Activated naive CD4-positive, alpha-beta T cell treated with anti-CD3 and anti-CD28 coated beads, Interleukin-2, amount 50 U/mL, for 24 hours (primary cell): ENCODE measurements around the gene HLA-DQB2.
"Not testable (repeated sequence)": the region's sequence is repeated elsewhere in the genome, so short reads cannot be mapped to it uniquely, and the experiment has no call there.

ENCODE experiments used
- H3K27ac Mint-ChIP-seq: one replicate; pipeline ENCODE4 v1.8.0; 2021; ENCODE audit warnings: mild to moderate bottlenecking, mixed read lengths
- H3K27me3 Mint-ChIP-seq: one replicate; pipeline ENCODE4 v1.8.0; 2021; ENCODE audit warnings: mixed read lengths
- H3K36me3 Mint-ChIP-seq: one replicate; pipeline ENCODE4 v1.8.0; 2021; ENCODE audit warnings: mixed read lengths
- H3K4me1 Mint-ChIP-seq: one replicate; pipeline ENCODE4 v1.8.0; 2021; ENCODE audit warnings: mixed read lengths
- H3K4me3 Mint-ChIP-seq: one replicate; pipeline ENCODE4 v1.8.0; 2021; ENCODE audit warnings: mild to moderate bottlenecking, mixed read lengths
- H3K9me3 Mint-ChIP-seq: one replicate; pipeline ENCODE4 v1.8.0; 2021; ENCODE audit warnings: mixed read lengths

The HLA-DQB2 gene

DNA sequence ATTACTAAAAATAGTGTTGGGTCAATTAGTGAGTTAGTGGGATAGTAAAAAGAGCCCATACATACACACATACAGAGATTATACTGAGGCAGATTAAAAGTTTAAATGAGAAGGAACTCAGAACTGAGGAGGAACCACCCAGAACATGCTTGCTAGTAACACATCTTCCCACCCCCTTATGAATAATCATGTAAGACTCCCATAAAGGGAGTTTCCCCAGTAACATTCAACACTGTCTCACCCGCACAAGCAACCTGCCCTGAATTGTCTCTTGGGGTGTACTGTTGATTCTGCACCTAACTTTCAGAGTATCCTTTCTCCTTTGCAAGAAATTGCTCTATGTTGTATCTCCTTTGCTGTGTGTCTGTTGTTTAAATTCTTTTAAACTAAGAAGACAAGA lies 11.1 kb upstream of the HLA-DQB2 start:
- no peaks in the 10 kb centered on the region for H3K4me1 Mint-ChIP-seq
- H3K27ac Mint-ChIP-seq, result no peak overlapping the region
- H3K36me3 Mint-ChIP-seq, result no peaks in the 10 kb centered on the region
- no peak overlapping the region for H3K4me3 Mint-ChIP-seq
- H3K27me3 Mint-ChIP-seq, result peaks cover 22% of the 10 kb centered on the region
- no peaks in the 10 kb centered on the region for H3K9me3 Mint-ChIP-seq

- Mint-ChIP-seq H3K36me3 (no peaks in the 10 kb centered on the region), H3K4me1 (no peaks in the 10 kb centered on the region), H3K4me3 (no peak overlapping the region), H3K27me3 (peaks cover 26% of the 10 kb centered on the region), H3K9me3 (no peaks in the 10 kb centered on the region), H3K27ac (no peak overlapping the region)
These were observed 9.3 kb upstream of the HLA-DQB2 start for GRCh38 chr6:32772656-32773055.

- peaks cover 3% of the 10 kb centered on the region for H3K4me1 Mint-ChIP-seq
- H3K4me3 Mint-ChIP-seq, result no peak overlapping the region
- no peaks in the 10 kb centered on the region for H3K36me3 Mint-ChIP-seq
- peaks cover 14% of the 10 kb centered on the region for H3K27me3 Mint-ChIP-seq
- no peak overlapping the region for H3K27ac Mint-ChIP-seq
- H3K9me3 Mint-ChIP-seq, result no peaks in the 10 kb centered on the region
These were observed 716 bp upstream of the HLA-DQB2 start for GRCh38 chr6:32764048-32764447.

DNA sequence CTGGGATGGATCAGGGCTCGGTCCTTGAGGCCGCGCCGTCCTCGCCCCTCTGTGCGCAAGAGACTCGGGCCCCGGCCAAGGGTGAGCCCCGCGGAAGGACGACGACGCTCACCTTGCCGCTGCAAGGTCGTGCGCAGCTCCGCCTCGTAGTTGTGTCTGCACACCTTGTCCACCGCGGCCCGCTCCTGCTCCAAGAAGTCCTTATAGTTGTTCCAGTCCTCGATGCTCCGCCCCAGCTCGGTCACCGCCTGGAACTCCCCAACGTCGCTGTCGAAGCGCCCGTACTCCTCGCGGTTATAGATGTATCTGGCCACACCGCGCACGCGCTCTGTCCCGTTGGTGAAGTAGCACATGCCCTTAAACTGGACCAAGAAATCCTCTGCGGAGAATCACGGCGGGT lies 1.8 kb downstream of the HLA-DQB2 start:
- no peaks in the 10 kb centered on the region for H3K36me3 Mint-ChIP-seq
- peak overlapping the region; percentile 27 for H3K4me3 Mint-ChIP-seq
- H3K27ac Mint-ChIP-seq, result no peak overlapping the region
- peaks cover 3% of the 10 kb centered on the region for H3K4me1 Mint-ChIP-seq
- H3K9me3 Mint-ChIP-seq, result no peaks in the 10 kb centered on the region
- H3K27me3 Mint-ChIP-seq, result peaks cover 10% of the 10 kb centered on the region

- Mint-ChIP-seq H3K9me3 (no peaks in the 10 kb centered on the region), H3K27me3 (peaks cover 10% of the 10 kb centered on the region), H3K36me3 (no peaks in the 10 kb centered on the region), H3K4me3 (no peak overlapping the region), H3K4me1 (peaks cover 3% of the 10 kb centered on the region), H3K27ac (peak overlapping the region; percentile 47)
These were observed 2.3 kb downstream of the HLA-DQB2 start for GRCh38 chr6:32761072-32761471.

- no peak overlapping the region for H3K4me3 Mint-ChIP-seq
- peaks cover 3% of the 10 kb centered on the region for H3K4me1 Mint-ChIP-seq
- no peak overlapping the region for H3K27ac Mint-ChIP-seq
- H3K27me3 Mint-ChIP-seq, result peaks cover 10% of the 10 kb centered on the region
- H3K9me3 Mint-ChIP-seq, result no peaks in the 10 kb centered on the region
- H3K36me3 Mint-ChIP-seq, result no peaks in the 10 kb centered on the region
These were observed 3.7 kb downstream of the HLA-DQB2 start for GRCh38 chr6:32759669-32760068.

DNA sequence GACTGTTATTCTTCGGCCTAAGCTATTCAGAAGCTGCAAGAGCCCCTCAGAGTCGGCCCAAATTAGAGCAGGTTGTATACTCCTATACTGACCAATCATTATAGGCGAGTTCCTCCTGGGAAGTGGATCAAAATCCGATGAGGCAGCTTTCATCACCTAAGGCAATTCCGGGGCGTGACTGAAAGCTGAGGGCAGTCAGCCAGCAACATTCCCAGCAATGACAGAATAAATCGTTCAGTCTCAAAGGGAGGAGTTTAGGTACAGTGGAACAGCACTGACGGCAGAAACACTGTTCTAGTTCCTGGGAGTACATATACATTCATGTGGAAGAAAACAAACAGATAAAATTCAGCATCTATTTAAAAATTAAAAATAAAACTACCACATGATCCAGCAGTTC lies 10.8 kb downstream of the HLA-DQB2 start:
- Mint-ChIP-seq H3K36me3 (no peaks in the 10 kb centered on the region), H3K27me3 (peaks cover 6% of the 10 kb centered on the region), H3K9me3 (no peaks in the 10 kb centered on the region)

GRCh38 chr6:32745649-32746048 lies 17.7 kb downstream of the HLA-DQB2 start:
- H3K36me3 Mint-ChIP-seq, H3K4me3 Mint-ChIP-seq, H3K4me1 Mint-ChIP-seq, H3K27ac Mint-ChIP-seq, H3K9me3 Mint-ChIP-seq, H3K27me3 Mint-ChIP-seq: not testable (repeated sequence)

More for the DNA sequence above, 10.8 kb downstream of the HLA-DQB2 start:
- Mint-ChIP-seq H3K4me3 (no peak overlapping the region), H3K4me1 (no peaks in the 10 kb centered on the region), H3K27ac (no peak overlapping the region)

GRCh38 chr6:32744776-32745175 lies 18.6 kb downstream of the HLA-DQB2 start:
- Mint-ChIP-seq H3K27ac (no peak overlapping the region), H3K4me1 (no peaks in the 10 kb centered on the region), H3K4me3 (no peak overlapping the region), H3K9me3 (no peaks in the 10 kb centered on the region), H3K36me3 (no peaks in the 10 kb centered on the region), H3K27me3 (peaks cover 9% of the 10 kb centered on the region)

DNA sequence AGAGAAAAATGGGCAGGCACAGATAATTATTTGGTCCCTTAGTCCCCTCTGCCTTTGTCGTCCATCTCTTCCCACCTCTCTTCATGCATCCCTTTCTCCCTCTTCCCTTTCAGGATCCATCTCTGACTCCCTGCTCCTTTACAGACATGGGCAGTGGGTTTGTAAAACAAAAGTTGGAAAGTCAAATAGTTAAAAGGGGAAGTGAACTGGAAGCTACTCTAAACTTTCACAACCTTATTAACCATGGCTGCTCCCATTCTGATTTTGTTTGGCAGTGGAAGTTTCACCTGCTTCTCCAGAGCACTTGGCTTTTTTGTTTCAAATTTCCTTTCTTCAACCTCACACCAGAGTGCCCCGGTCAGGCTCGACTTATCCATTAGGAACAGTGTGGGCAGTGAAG lies 21.0 kb downstream of the HLA-DQB2 start:
- H3K4me3 Mint-ChIP-seq, result no peak overlapping the region

DNA sequence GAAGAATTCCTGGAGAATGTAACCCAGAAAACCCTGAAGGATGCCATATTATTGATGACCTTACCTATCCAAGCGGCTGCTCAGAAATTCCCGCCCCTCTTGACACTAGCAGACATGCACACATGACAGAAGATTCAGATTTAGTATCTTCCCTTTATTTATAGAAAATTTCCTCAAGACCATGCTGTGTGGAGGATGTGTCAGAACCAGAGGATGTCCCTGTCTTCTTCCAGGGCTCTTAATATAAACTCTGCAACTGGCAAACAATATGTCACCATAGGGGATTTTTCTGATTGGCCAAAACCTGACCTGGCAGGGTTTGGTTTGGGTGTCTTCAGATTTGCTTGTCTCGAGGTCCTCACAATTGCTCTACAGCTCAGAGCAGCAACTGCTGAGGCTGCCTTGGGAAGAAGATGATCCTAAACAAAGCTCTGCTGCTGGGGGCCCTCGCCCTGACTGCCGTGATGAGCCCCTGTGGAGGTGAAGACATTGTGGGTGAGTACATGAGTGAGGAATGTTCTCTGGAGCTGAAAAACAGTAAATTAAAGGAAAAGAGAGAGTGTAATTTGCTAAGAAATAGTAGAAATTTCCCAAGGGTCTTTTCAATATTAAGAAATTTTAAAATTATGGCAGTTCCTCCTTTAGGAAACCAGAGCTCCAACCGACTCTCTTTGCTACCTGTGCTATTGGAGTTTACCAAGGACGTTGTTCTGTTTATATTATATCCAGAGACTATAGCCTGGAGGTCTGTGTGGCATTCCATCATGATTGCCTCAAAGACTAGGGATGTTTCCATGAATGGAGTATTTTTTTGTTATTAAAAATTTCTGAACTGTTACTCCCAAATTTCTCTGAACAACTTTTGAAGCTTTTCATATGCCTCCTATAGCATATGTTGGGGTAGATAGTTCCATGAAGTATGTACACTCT lies 22.0 kb downstream of the HLA-DQB2 start, which contains the start of gene HLA-DQA2:
TSS of gene HLA-DQA2 (plus strand) at position 361 of the 930 bp plus-strand sequence. CDS start at position 414, 53 bp downstream.
- Mint-ChIP-seq H3K27ac (no peak within 1 kb of the TSS), H3K36me3 (no peaks in the 10 kb centered on the region), H3K27me3 (peaks cover 6% of the 10 kb centered on the region), H3K4me3 (no peak within 1 kb of the TSS), H3K9me3 (no peaks in the 10 kb centered on the region), H3K4me1 (no peaks in the 10 kb centered on the region)

More for the DNA sequence above, 21.0 kb downstream of the HLA-DQB2 start:
- Mint-ChIP-seq H3K36me3 (no peaks in the 10 kb centered on the region), H3K27me3 (peaks cover 11% of the 10 kb centered on the region), H3K27ac (no peak overlapping the region), H3K4me1 (no peaks in the 10 kb centered on the region), H3K9me3 (no peaks in the 10 kb centered on the region)

DNA sequence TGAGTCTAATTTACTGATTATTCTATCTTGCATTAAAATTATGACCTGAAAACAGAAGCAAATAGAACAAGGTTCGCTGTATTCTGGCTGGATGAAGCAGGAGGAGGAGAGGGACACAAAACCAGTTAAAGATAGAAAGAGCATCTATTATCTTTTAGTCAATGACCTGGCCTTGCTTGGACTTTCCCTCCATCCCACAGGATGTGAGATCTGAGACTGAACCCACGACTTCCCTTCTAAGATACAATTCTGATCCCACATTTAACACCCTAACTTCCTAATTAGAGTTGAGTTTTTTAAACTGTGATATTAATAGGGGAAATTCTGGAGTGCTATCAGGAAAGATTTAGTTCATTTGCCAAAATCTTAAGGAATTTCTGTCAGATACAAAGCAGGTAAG lies 25.2 kb downstream of the HLA-DQB2 start:
- no peak overlapping the region for H3K27ac Mint-ChIP-seq
- H3K9me3 Mint-ChIP-seq, result no peaks in the 10 kb centered on the region
- peaks cover 6% of the 10 kb centered on the region for H3K27me3 Mint-ChIP-seq

DNA sequence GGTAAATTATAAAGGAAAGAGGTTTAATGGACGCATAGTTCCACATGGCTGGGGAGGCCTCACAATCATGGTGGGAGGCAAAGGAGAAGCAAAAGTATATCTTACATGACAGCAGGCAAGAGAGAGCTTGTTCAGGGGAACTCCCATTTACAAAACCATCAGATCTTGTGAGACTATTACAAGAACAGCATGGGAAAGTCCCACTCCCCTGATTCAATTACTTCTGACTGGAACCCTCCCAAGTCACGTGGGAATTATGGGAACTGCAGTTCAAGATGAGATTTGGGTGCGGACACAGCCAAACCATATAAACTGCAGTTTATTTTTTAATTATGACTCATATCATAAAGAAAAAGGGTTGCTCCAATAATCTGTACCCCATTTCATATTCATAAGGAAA lies 44.5 kb downstream of the HLA-DQB2 start:
- no peaks in the 10 kb centered on the region for H3K4me1 Mint-ChIP-seq
- peaks cover 11% of the 10 kb centered on the region for H3K27me3 Mint-ChIP-seq
- H3K27ac Mint-ChIP-seq, result no peak overlapping the region
- H3K36me3 Mint-ChIP-seq, result no peaks in the 10 kb centered on the region
- no peaks in the 10 kb centered on the region for H3K9me3 Mint-ChIP-seq
- no peak overlapping the region for H3K4me3 Mint-ChIP-seq

More for the DNA sequence above, 25.2 kb downstream of the HLA-DQB2 start:
- no peaks in the 10 kb centered on the region for H3K4me1 Mint-ChIP-seq
- H3K4me3 Mint-ChIP-seq, result no peak overlapping the region
- no peaks in the 10 kb centered on the region for H3K36me3 Mint-ChIP-seq

DNA sequence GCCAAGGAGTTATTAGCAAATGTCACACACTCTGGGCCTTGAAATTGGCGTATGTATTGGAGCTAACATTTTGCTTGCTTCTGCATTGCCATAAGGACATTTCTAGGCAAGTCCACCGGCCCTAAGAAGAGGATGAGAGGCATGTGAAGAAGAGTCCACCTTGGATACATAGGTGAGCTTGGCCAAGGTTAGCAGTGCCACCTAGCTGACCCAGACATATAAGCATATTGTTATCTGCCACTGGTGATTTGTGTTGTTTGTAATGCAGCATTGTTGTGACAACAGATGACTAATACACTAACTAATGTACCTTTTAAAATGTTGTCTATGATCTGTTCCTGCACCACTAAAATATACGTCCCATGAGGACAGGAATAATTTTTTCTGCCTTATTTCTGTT lies 46.9 kb downstream of the HLA-DQB2 start:
- no peaks in the 10 kb centered on the region for H3K36me3 Mint-ChIP-seq
- H3K27ac Mint-ChIP-seq, result no peak overlapping the region
- H3K9me3 Mint-ChIP-seq, result no peaks in the 10 kb centered on the region

GRCh38 chr6:32713241-32713640 lies 50.1 kb downstream of the HLA-DQB2 start:
- H3K4me3 Mint-ChIP-seq, result no peak overlapping the region
- no peak overlapping the region for H3K27ac Mint-ChIP-seq
- no peaks in the 10 kb centered on the region for H3K4me1 Mint-ChIP-seq
- H3K27me3 Mint-ChIP-seq, result no peaks in the 10 kb centered on the region
- H3K9me3 Mint-ChIP-seq, result no peaks in the 10 kb centered on the region
- H3K36me3 Mint-ChIP-seq, result no peaks in the 10 kb centered on the region

More for the DNA sequence above, 46.9 kb downstream of the HLA-DQB2 start:
- Mint-ChIP-seq H3K27me3 (peaks cover 9% of the 10 kb centered on the region), H3K4me3 (no peak overlapping the region), H3K4me1 (no peaks in the 10 kb centered on the region)

GRCh38 chr6:32709625-32710024 lies 53.7 kb downstream of the HLA-DQB2 start:
- Mint-ChIP-seq H3K9me3 (no peaks in the 10 kb centered on the region), H3K36me3 (no peaks in the 10 kb centered on the region), H3K4me1 (no peaks in the 10 kb centered on the region), H3K4me3 (no peak overlapping the region), H3K27ac (no peak overlapping the region), H3K27me3 (no peaks in the 10 kb centered on the region)
